Hepatocyte (in vitro differentiated cells): ENCODE data around the gene IFFO2. TPM values are rescaled to one million over a fixed set of nuclear protein-coding genes. Genes with fewer than 3 reads are reported as not detected.

Source experiments
- DNase-seq: peaks from one replicate; pipeline ENCODE4 v3.0.0-alpha.2; 2016; ENCODE audit warnings: low spot score
- H2AFZ ChIP-seq: fragments of 200-600 bp; sonication (generic); 2 replicates; pipeline ENCODE4 v1.6.0; 2016; ENCODE audit warnings: antibody characterized with exemption, mild to moderate bottlenecking
- H3K27ac ChIP-seq: fragments of 200-600 bp; sonication (generic); 2 replicates; pipeline ENCODE4 v1.5.1; 2016; ENCODE audit warnings: mild to moderate bottlenecking
- H3K27me3 ChIP-seq: fragments of 200-600 bp; sonication (generic); 2 replicates; pipeline ENCODE4 v1.6.1; 2016
- H3K36me3 ChIP-seq: fragments of 200-600 bp; sonication (generic); replicated peaks from 2 replicates; pipeline ENCODE4 v1.5.1; 2016; ENCODE audit warnings: low read depth; ENCODE audit not compliant: insufficient read depth
- H3K4me1 ChIP-seq: fragments of 200-600 bp; sonication (generic); 2 replicates; pipeline ENCODE4 v1.5.1; 2016; ENCODE audit warnings: mild to moderate bottlenecking, moderate library complexity; ENCODE audit not compliant: insufficient read depth
- H3K4me2 ChIP-seq: fragments of 200-600 bp; sonication (generic); 2 replicates; pipeline ENCODE4 v1.6.0; 2016
- H3K4me3 ChIP-seq: fragments of 200-600 bp; sonication (generic); 2 replicates; pipeline ENCODE4 v1.5.1; 2016; ENCODE audit warnings: mild to moderate bottlenecking
- H3K79me2 ChIP-seq: fragments of 200-600 bp; sonication (generic); 2 replicates; pipeline ENCODE4 v1.6.0; 2017; ENCODE audit warnings: mild to moderate bottlenecking
- H3K9me2 ChIP-seq: fragments of 200-600 bp; sonication (generic); replicated peaks from 2 replicates; pipeline ENCODE4 v1.6.0; 2017; ENCODE audit warnings: mild to moderate bottlenecking; ENCODE audit not compliant: insufficient read depth
- H3K9me3 ChIP-seq: fragments of 200-600 bp; sonication (generic); 2 replicates; pipeline ENCODE4 v1.5.1; 2016; ENCODE audit warnings: low read depth, mild to moderate bottlenecking
- H4K20me1 ChIP-seq: fragments of 200-600 bp; sonication (generic); 2 replicates; pipeline ENCODE4 v1.6.0; 2016; ENCODE audit warnings: mild to moderate bottlenecking; ENCODE audit not compliant: insufficient read depth, poor library complexity, severe bottlenecking
- CTCF ChIP-seq: fragments of 200-600 bp; sonication (generic); IDR thresholded peaks from 2 replicates; pipeline ENCODE4 v1.5.1; 2016; ENCODE audit warnings: antibody characterized with exemption, mild to moderate bottlenecking; ENCODE audit not compliant: poor library complexity
- EZH2 ChIP-seq: fragments of 200-600 bp; sonication (generic); IDR thresholded peaks from 2 replicates; pipeline ENCODE4 v1.6.1; 2016; ENCODE audit warnings: antibody characterized with exemption, mild to moderate bottlenecking, borderline replicate concordance
- EZH2phosphoT487 ChIP-seq: fragments of 200-600 bp; sonication (generic); IDR thresholded peaks from one replicate; pipeline ENCODE4 v1.6.1; 2018; ENCODE audit warnings: antibody characterized with exemption, mild to moderate bottlenecking, low read depth, moderate library complexity; ENCODE audit not compliant: unreplicated experiment, severe bottlenecking
- WGBS: methylation state at CpG from one replicate; pipeline ENCODE4 v1.1.6; 2016; ENCODE audit warnings: low lambda C conversion rate; ENCODE audit errors: missing lambda C conversion rate; 5-methylcytosine and 5-hydroxymethylcytosine counted together
- polyA plus RNA-seq: library from polyadenylated mRNA; unstranded; fragments of >200 nt; fragmentation: Nextera tagmentation; extraction: Ambion mirVana; gene quantifications from 2 replicates; pipeline ENCODE4 v1.2.1, GENCODE V29; 2016
- total RNA-seq: library from RNA; depleted of rRNA; stranded (reverse); fragments of >200 nt; gene quantifications from 2 replicates; pipeline ENCODE4 v1.2.3, GENCODE V29; 2014

The IFFO2 gene
- total and polyA plus RNA-seq, 2 experiments from 2014 or later: 0.85 to 7.2 TPM

- Histone ChIP-seq H3K27me3 (no peaks in the 10 kb centered on the region), H3K9me2 (no peaks in the 10 kb centered on the region), H3K4me3 (no peak overlapping the region), H2AFZ (no peak overlapping the region), H4K20me1 (no peaks in the 10 kb centered on the region), H3K9me3 (no peaks in the 10 kb centered on the region), H3K27ac (peak overlapping the region; percentile 71), H3K4me1 (peaks cover 22% of the 10 kb centered on the region), H3K36me3 (no peaks in the 10 kb centered on the region), H3K4me2 (peak overlapping the region; percentile 48), H3K79me2 (no peaks in the 10 kb centered on the region)
- peak; percentile 14 for TF ChIP-seq CTCF
- TF ChIP-seq EZH2: no peak
- no peak for DNase-seq
- 90% methylated on average over 17 of the region's 17 CpGs for WGBS
Measured at GRCh38 chr1:18921516-18922251, 34.8 kb downstream of the IFFO2 start.

DNA sequence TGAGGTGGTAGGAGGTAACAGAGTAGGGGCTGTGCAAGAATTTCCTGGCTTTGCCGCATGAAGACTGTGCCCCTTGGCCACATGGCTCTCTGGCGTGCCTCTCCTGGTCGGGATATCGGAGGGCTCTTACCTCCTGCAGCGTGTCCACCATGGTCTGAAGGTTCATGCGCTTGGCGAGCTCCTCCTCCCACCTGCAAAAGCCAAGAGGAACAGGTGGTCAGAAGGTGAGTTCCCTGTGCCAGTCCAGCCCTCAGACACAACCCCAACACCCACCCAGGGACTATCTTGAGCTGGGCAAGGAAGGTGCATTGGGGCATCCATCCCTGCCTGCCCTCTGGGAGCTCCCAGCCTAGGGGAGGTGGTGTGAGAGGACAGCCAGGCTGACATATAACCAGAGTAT lies 35.5 kb downstream of the IFFO2 start:
- TF ChIP-seq CTCF (no peak), EZH2phosphoT487 (no peak), EZH2 (no peak)
- DNase-seq: no peak
- Histone ChIP-seq H3K36me3 (no peaks in the 10 kb centered on the region), H3K79me2 (no peaks in the 10 kb centered on the region), H3K9me2 (no peaks in the 10 kb centered on the region), H3K27me3 (no peaks in the 10 kb centered on the region), H3K4me3 (no peak overlapping the region), H4K20me1 (no peaks in the 10 kb centered on the region), H3K27ac (no peak overlapping the region), H3K4me2 (no peak overlapping the region), H3K4me1 (peaks cover 22% of the 10 kb centered on the region), H3K9me3 (no peaks in the 10 kb centered on the region), H2AFZ (no peak overlapping the region)
- WGBS: 96% methylated on average over 7 of the region's 7 CpGs

DNA sequence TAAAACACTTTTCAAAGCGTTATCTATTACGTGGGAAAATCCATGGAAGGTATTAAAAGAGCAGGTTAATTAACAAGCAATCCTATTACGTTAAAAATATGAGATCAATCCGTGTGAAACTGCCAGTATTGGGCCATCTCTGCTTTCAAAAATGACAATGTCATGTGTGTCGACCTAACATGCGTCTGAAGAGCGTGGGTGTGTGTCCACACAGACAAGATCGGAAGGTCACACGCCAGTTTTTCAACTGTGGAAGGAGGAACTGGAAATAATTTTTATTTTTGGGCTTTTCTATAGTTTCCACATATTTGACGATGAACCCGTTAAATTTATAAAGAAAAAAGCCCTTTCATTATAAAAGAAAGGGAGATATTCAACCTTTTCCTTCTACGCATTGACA lies 36.5 kb downstream of the IFFO2 start:
- no peaks in the 10 kb centered on the region for H3K79me2 ChIP-seq

More for the DNA sequence above, 36.5 kb downstream of the IFFO2 start:
- TF ChIP-seq EZH2 (no peak), CTCF (no peak), EZH2phosphoT487 (no peak)
- 95% methylated on average over 12 of the region's 12 CpGs for WGBS
- no peak for DNase-seq
- no peaks in the 10 kb centered on the region for H3K36me3 ChIP-seq
- no peaks in the 10 kb centered on the region for H3K9me3 ChIP-seq
- H4K20me1 ChIP-seq: no peaks in the 10 kb centered on the region
- no peaks in the 10 kb centered on the region for H3K27me3 ChIP-seq
- no peak overlapping the region for H2AFZ ChIP-seq
- H3K4me2 ChIP-seq: no peak overlapping the region
- H3K9me2 ChIP-seq: no peaks in the 10 kb centered on the region
- H3K4me3 ChIP-seq: no peak overlapping the region
- peaks cover 22% of the 10 kb centered on the region for H3K4me1 ChIP-seq
- H3K27ac ChIP-seq: no peak overlapping the region
